NCI-H1105 treated with DMSO at 0.1 percent for 48 hours (cell line): ENCODE results near the gene ARPIN.
"Not testable (repeated sequence)": the region's sequence is repeated elsewhere in the genome, so short reads cannot be mapped to it uniquely, and the experiment has no call there.

Source experiments
- DNase-seq: peaks from one replicate; lab custom pipeline; 2025; lab: John Stamatoyannopoulos, UW

ARPIN gene

DNA sequence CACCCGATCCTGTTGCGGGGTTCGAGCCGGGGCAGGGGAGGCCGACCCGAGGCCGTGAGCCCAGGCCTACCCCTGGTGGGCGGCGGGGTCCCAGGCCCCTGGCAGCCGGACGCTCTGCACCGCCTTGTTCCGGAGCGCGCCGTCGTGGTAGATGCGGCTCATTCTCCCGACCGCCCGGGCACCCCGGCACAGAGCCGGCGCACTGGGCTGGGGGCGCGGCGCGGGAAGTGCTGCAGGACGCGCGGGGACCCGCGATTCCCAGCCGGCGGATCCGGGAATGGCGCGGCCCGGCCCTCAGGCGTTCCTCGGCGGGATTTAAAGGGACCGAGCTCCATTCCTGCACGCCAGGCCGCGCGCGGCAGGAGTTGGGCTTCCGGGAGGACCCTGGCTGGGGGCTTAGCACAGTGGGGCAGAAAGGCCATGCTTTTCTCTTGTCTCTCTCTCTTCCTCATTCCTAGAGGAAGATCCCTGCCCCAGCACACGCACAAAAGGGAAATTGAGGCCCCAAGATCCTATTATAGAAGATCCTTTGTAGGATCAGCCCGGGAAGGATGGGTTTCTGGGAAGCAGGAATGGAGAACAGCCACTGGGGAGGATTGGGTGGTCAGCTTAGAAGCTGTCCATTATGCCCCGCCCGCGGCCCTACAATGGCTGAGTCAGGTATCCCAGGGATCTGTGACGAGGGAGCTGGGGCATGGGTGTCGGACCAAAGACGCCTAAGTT, at the start of gene ARPIN:
Gene ARPIN, minus strand, starts transcription at position 279 of the 723 bp plus-strand sequence. Its CDS starts 117 bp downstream, at position 162.
- DNase-seq, result no peak

- DNase-seq, result no peak
Measured at GRCh38 chr15:89958107-89958805, 45.5 kb upstream of the ARPIN start.

GRCh38 chr15:89955449-89955998, 42.8 kb upstream of the ARPIN start:
- DNase-seq, result not testable (repeated sequence)

- no peak for DNase-seq
Measured at GRCh38 chr15:89954541-89954940, 41.8 kb upstream of the ARPIN start.

GRCh38 chr15:89948796-89949195, 36.0 kb upstream of the ARPIN start:
- no peak for DNase-seq

GRCh38 chr15:89947385-89947784, 34.6 kb upstream of the ARPIN start:
- no peak for DNase-seq

DNA sequence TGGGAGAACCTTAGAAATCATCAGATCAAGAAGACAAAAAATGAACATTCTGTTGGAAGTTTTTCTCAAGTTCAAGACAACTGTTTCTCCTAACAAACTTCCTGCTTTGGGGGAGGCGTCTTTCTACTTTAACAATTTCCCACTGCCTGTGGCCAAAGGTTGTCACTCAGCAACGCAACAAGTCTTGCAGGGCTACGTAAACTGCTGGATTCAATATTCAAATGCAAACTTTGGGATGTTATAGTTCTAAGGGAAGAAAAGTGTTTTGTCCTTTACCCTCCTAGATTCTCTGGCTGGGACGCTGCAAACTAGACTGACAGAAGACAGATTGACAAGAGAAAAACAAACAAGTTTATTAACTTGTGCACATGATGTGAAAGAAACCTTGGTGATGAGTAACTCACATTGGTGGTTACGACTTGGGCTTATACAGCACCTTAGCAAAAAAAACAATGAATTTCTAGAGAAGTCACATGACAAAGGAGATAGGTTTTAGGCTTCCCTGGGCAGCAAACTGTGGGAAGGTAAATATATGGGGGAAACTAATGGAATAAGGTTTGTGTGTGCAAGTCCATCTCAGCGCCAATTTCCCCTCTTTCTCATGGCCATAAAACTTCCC, 34.0 kb upstream of the ARPIN start:
- no peak for DNase-seq

DNA sequence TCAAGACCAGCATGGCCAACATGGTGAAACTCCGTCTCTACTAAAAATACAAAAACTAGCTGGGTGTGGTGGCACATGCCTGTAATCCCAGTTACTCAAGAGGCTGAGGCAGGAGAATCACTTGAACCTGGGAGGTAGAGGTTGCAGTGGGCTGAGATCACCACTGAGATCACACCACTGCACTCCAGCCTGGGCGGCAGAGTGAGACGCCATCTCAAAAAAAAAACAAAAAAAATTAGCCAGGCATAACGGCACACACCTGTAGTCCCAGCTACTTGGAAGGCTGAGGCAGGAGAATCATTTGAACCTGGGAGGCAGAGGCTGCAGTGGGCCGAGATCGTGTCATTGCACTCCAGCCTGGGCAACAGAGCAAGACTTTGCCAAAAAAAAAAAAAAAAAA, 31.0 kb upstream of the ARPIN start:
- not testable (repeated sequence) for DNase-seq

GRCh38 chr15:89939910-89940309, 27.2 kb upstream of the ARPIN start:
- DNase-seq, result no peak

GRCh38 chr15:89939377-89939776, 26.6 kb upstream of the ARPIN start:
- DNase-seq, result not testable (repeated sequence)

DNA sequence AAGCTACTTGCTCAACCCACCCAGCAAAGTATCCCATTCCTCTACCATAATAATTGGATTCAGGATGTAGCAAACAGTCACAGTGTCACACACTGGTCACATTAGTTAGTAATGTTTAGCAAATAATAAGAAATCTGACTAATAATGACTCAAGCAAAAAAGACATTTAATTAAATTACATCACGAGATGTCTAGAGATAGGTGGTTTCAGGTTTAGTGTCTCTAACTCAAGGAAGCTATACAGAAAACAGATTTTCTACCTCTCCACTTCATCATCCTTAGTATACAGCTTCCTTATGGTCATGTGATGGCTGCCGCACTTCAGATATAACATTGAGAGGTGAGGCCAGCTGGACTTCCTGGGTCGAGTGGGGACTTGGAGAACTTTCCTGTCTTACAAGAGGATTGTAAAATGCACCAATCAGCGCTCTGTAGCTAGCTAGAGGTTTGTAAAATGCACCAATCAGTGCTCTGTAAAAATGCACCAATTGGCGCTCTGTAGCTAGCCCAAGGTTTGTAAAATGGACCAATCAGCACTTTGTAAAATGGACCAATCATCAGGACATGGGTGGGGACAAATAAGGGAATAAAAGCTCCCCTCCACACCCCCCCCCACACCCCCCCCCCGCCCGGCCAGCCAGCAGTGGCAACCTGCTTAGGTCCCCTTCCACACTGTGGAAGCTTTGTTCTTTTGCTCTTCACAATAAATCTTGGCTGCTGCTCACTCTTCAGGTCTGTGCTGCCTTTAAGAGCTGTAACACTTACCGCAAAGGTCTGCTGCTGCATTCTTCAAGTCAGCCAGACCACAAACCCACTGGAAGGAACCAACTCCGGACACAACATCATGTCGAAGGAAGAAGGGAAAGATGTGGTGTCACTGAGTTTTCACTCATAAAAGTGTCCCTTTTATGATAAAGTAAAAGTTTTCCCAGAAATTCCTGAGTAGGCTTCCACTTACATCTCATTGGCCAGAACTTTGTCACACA, 24.9 kb upstream of the ARPIN start:
- DNase-seq, result no peak

DNA sequence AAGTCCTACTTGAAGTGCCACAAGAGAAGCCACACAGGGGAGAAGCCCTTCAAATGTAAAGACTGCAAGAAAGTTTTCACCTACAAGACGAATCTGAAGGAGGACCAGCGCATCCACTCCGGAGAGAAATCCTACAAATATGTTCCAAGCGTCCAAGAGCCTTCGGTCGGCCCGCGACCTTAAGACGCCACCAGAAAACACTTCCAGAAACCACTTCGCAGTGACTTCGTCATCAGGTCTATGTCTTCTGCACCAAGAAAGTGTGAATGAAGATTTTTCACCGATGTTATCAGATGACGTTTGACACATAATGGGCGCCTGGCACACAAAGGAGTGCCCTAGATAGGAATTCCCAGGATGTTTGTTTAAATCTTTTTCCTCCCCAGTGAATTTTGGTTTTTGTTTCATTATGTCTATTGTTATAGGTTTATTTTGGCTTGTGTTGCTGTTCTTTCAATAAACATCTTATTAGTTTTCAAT, 24.1 kb upstream of the ARPIN start:
- DNase-seq, result no peak

DNA sequence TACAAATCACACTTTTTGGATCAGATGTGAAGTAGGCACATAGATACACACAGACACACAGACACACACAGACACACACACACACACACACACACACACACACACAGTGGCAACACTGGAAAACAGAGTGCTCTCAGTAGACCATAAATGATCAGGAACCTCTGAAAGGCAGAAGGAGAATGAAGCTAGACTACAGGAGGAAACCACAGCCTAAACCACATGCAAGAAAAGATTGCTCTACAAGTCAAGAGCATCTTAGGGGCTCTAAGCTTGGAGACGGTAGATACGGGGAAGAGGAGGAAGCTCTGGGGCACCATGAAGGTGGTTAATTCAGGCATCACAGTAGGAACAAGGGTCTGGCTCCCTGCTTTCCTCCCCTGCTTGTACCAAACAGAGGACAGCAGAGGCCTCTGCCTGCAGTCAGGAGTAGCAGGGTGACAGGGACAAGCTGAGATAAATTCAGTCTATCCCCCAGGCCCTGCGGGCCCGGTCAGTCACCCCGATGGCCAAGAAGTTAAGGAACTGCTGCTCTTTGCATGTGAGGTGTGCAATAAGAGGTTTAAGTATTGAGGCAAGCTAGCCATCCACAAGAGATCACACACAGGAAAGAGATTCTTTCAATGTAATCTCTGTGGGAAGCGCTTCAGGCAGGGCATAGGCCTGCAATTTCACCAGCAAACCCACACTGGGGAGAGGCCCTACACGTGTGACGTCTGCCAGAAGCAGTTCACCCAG, 23.5 kb upstream of the ARPIN start:
- DNase-seq, result no peak

- no peak for DNase-seq
Measured at GRCh38 chr15:89932880-89933279, 20.1 kb upstream of the ARPIN start.

DNA sequence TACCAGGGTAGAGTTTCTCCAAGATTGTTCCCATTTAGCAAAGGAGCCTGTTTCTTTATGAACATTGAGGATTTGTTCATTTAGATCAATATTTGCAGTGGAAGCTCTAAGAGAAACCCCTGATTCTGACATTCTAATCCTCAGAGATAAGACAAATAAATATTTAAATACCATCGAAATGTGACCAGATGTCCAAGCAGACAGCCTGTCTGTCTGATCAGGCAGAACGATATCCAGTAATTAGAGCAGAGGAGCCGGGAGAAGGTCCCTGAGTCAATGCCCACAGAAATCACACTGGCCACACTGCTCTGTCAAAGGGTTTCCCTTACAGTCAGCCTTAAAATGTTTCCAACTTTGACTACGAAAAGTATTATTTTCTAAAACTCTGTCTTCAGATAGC, 15.7 kb upstream of the ARPIN start:
- no peak for DNase-seq

GRCh38 chr15:89926158-89926557, 13.4 kb upstream of the ARPIN start:
- no peak for DNase-seq

DNA sequence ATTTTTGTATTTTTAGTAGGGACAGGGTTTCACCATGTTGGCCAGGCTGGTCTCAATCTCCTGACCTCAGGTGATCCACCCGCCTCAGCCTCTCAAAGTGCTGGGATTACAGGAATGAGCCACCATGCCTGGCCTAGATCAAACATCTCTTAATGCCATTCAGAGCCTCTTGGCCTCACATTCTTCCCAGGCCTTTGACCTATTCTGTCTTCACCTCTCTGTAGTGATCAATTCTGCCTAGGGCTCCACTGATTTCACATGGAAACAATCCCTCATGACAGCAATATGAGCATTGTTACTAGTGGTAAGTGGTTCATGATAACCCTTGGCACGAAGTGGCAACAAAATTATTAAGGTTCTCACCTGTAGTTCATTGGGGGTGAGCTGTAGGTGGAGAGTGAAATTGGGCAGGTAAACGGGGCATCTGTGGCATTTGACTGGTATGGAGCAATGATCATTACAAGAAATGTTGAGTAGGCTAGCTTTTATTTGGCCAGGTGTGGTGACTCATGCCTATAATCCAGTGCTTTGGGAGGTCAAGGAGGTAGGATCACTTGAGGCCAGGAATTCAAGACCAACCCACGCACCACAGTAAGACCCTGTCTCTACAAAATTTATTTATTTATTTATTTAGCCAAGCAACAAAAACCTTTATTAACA, 4.8 kb upstream of the ARPIN start:
- DNase-seq, result no peak

GRCh38 chr15:89916660-89917059, 3.9 kb upstream of the ARPIN start:
- no peak for DNase-seq

DNA sequence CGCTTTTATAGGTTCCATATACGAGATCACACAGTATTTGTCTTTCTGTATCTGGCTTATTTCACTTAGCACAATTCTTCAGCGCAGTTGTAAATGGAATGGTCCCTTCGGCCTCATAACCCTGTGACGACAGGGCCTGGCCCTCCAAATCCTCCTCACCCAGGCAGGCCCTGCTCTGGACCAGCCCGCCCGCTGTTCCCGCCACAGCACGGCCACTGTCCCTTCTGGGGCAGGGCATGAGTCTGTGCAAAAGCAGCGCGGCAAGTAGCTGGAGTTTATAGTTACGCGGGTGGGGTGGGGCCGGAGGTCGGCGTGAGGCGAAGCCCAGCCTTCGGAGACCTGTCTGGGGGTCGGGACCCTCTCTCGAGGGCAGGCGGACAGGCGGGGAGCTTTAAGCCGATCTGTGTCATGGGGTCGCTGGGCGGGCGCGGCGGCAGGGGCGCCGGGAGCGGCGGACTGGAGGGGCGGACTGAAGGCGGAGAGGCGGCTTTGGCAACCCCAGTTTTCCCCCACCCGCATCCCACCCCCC, 543 bp downstream of the ARPIN start:
- DNase-seq, result no peak
